ENCODE measurements around the gene OR4E2. TPM values are rescaled to one million over a fixed set of nuclear protein-coding genes. Genes with fewer than 3 reads are reported as not detected.
"Not testable (repeated sequence)": the region's sequence is repeated elsewhere in the genome, so short reads cannot be mapped to it uniquely, and the experiment has no call there.

Gene OR4E2
- total RNA-seq, 1 experiment from 2014 or later: not detected

DNA sequence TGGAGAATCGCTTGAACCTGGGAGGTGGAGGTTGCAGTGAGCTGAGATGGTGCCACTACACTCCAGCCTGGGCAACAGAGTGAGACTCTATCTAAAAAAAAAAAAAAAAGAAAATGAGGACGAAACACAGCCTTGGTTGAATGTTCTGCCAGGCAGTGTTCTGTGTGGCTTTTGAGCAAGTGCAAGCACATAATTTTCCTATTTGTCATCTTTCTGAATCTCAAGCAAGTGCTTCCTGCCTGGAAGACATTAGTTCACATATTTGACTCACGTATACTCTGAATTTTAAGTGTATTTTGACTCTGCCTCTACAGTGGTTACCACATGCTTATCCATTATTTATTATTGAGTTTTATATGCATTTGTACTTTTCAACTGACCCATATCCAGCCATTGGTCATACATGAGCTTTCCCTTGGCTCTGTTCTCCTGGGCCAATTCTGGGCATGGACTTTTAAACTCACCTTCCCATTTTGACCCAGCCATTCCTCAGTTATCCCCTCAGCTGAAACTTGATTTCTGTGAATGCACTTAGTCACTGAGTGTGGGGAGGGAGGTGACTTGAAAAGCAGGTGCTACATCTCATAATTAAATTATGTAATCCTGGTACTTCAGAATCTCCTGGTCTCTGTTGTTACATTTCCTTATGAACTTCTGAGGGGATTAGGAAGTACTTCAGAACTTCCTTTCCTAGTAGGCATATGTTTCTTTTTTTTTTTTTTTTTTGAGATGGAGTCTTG is 27.0 kb upstream of the OR4E2 start:
- ChIA-PET POLR2A (no interaction called here), CTCF (interaction anchor here (0.6 kb wide), 1 partner anchor 14 kb away, joined by 3 read pairs; no protein-coding TSS in a partner anchor)
- Mint-ChIP-seq H3K36me3 (ENCODE audit: insufficient read depth, unreplicated experiment) (no peaks in the 10 kb centered on the region), H3K9me3 (ENCODE audit: unreplicated experiment) (no peaks in the 10 kb centered on the region), H3K27me3 (ENCODE audit: insufficient read depth, unreplicated experiment) (peaks cover 23% of the 10 kb centered on the region), H3K4me1 (ENCODE audit: insufficient read depth, unreplicated experiment) (no peaks in the 10 kb centered on the region), H3K27ac (ENCODE audit: low read depth, unreplicated experiment) (no peak overlapping the region), H3K4me3 (ENCODE audit: unreplicated experiment) (no peak overlapping the region)
- intact Hi-C loops (cut with micrococcal nuclease): no loop called here
- no TSS peak for BruUV-seq (replicated peaks)
- no peak for TF ChIP-seq CTCF (IDR thresholded peaks at IDR 0.05; ENCODE audit: unreplicated experiment)
- DNase-seq (ENCODE audit: unreplicated experiment): no peak

DNA sequence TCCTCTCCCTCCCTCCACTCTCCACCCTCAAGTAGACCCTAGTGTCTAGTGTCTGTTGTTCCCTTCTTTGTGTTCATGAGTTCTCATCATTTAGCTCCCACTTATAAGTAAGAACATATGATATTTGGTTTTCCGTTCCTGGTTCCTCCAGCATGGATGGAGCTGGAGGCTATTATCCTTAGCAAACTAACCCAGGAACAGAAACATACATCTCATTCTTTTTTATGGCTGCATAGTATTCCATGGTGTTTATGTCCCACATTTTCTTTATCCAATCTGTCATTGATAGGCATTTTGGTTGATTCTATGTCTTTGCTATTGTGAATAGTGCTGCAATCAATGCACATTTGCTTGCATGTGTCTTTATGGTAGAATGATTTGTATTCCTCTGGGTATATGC is 23.1 kb upstream of the OR4E2 start:
- not testable (repeated sequence) for BruUV-seq (replicated peaks)

DNA sequence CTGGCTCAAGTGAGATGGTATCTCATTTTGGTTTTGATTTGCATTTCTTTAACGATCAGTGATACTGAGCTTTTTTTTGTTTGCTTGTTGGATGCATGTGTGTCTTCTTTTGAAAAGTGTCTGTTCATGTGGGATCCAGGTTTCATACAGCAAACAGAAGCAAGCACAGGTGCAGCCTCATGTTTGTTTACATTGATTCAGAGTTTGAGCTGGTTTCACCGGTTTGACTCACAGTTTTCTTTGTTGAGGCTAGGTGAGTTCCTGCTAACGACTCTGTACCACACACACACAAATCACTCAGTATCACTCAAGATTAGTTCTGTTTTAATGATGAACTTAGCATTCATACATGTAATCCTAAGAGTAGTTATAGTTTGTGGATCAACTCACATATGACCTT is 22.6 kb upstream of the OR4E2 start:
- intact Hi-C loops (cut with micrococcal nuclease): no loop called here
- H3K4me3 Mint-ChIP-seq (ENCODE audit: unreplicated experiment): no peak overlapping the region
- DNase-seq (ENCODE audit: unreplicated experiment): no peak
- no peak for TF ChIP-seq CTCF (IDR thresholded peaks at IDR 0.05; ENCODE audit: unreplicated experiment)
- POLR2A ChIA-PET: no interaction called here
- H3K4me1 Mint-ChIP-seq (ENCODE audit: insufficient read depth, unreplicated experiment): no peaks in the 10 kb centered on the region
- no peak overlapping the region for H3K27ac Mint-ChIP-seq (ENCODE audit: low read depth, unreplicated experiment)
- no peaks in the 10 kb centered on the region for H3K9me3 Mint-ChIP-seq (ENCODE audit: unreplicated experiment)
- peaks cover 49% of the 10 kb centered on the region for H3K27me3 Mint-ChIP-seq (ENCODE audit: insufficient read depth, unreplicated experiment)
- CTCF ChIA-PET: no interaction called here
- no TSS peak for BruUV-seq (replicated peaks)
- no peaks in the 10 kb centered on the region for H3K36me3 Mint-ChIP-seq (ENCODE audit: insufficient read depth, unreplicated experiment)

More for the DNA sequence above, 23.1 kb upstream of the OR4E2 start:
- H3K27ac Mint-ChIP-seq (ENCODE audit: low read depth, unreplicated experiment); CTCF ChIA-PET; H3K4me3 Mint-ChIP-seq (ENCODE audit: unreplicated experiment); DNase-seq (ENCODE audit: unreplicated experiment); H3K36me3 Mint-ChIP-seq (ENCODE audit: insufficient read depth, unreplicated experiment); H3K4me1 Mint-ChIP-seq (ENCODE audit: insufficient read depth, unreplicated experiment); intact Hi-C loops (cut with micrococcal nuclease); POLR2A ChIA-PET; H3K9me3 Mint-ChIP-seq (ENCODE audit: unreplicated experiment): not testable (repeated sequence)
- peaks cover 49% of the 10 kb centered on the region for H3K27me3 Mint-ChIP-seq (ENCODE audit: insufficient read depth, unreplicated experiment)

DNA sequence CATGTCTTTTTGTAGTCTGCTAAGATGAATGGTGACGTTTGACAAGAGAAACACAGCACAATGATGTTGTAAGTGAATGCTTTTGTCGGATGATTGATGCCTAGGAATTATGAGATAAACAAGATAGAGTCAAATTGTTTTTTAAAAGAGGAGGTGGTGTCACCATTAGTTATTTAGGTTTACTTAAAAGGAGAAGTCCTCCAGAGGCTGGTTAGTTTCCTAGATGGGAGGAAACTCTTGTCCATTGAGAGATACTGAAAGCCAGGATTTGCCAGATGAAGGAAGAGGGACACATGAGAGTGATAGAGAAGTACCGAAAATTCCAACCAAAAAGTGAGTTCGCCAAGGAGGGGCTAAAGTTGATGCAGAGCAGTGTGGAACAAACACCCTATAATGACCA is 18.8 kb upstream of the OR4E2 start, which contains the start of gene OR10G2:
TSS of gene OR10G2 (minus strand) at position 101 of the 400 bp plus-strand sequence. CDS start at position 3, 98 bp downstream.
- H3K27ac Mint-ChIP-seq (ENCODE audit: low read depth, unreplicated experiment): no peak within 1 kb of the TSS
- H3K27me3 Mint-ChIP-seq (ENCODE audit: insufficient read depth, unreplicated experiment): peaks cover 57% of the 10 kb centered on the region
- BruUV-seq (replicated peaks): no TSS peak
- no peaks in the 10 kb centered on the region for H3K9me3 Mint-ChIP-seq (ENCODE audit: unreplicated experiment)
- no peaks in the 10 kb centered on the region for H3K4me1 Mint-ChIP-seq (ENCODE audit: insufficient read depth, unreplicated experiment)
- H3K4me3 Mint-ChIP-seq (ENCODE audit: unreplicated experiment): no peak within 1 kb of the TSS
- no peaks in the 10 kb centered on the region for H3K36me3 Mint-ChIP-seq (ENCODE audit: insufficient read depth, unreplicated experiment)
- intact Hi-C loops (cut with micrococcal nuclease): no loop called here
- ChIA-PET CTCF (no interaction called here), POLR2A (no interaction called here)
- DNase-seq (ENCODE audit: unreplicated experiment): no peak
- no peak for TF ChIP-seq CTCF (IDR thresholded peaks at IDR 0.05; ENCODE audit: unreplicated experiment)

Data from MCF 10A (cell line).